HTERT RPE-1 (cell line): Measurements from ENCODE around the gene NKD2.

Experiments used
- in situ Hi-C: fragments of 300-500 bp; cut with MboI; formaldehyde crosslinking; loops from 4 replicates; pipeline ENCODE4 v1.14.3; 2020; ENCODE audit warnings: low sequenced_read_pairs

Gene NKD2

GRCh38 chr5:1083823-1084605 is 75.4 kb downstream of the NKD2 start:
- in situ Hi-C loops = no loop called here

GRCh38 chr5:1085391-1085790 is 76.8 kb downstream of the NKD2 start:
- in situ Hi-C loops = no loop called here

- in situ Hi-C loops = no loop called here
These were observed 77.5 kb downstream of the NKD2 start for GRCh38 chr5:1086137-1086536.

- in situ Hi-C loops = no loop called here
These were observed 78.3 kb downstream of the NKD2 start for GRCh38 chr5:1086871-1087270.

GRCh38 chr5:1087428-1087827 is 78.8 kb downstream of the NKD2 start:
- in situ Hi-C loops = no loop called here

- in situ Hi-C loops = no loop called here
These were observed 79.4 kb downstream of the NKD2 start for GRCh38 chr5:1088031-1088430.
